Measurements from ENCODE around the gene FOXJ1. TPM values are rescaled to one million over a fixed set of nuclear protein-coding genes. Genes with fewer than 3 reads are reported as not detected.

FOXJ1 gene
- total RNA-seq, 1 donor from 2014 or later, result 2.1 TPM

GRCh38 chr17:76154936-76155845 lies 14.1 kb upstream of the FOXJ1 start:
- DNase-seq (ENCODE audit: low spot score), result no peak
- no peak for TF ChIP-seq CTCF (IDR thresholded peaks at IDR 0.05; ENCODE audit: unreplicated experiment)
- Mint-ChIP-seq H3K4me3 (ENCODE audit: unreplicated experiment) (no peak overlapping the region), H3K27ac (ENCODE audit: unreplicated experiment) (no peak overlapping the region), H3K9me3 (ENCODE audit: unreplicated experiment) (no peaks in the 10 kb centered on the region), H3K36me3 (ENCODE audit: low read depth, unreplicated experiment) (peaks cover 10% of the 10 kb centered on the region), H3K27me3 (ENCODE audit: unreplicated experiment) (peaks cover 3% of the 10 kb centered on the region), H3K4me1 (ENCODE audit: unreplicated experiment) (peaks cover 27% of the 10 kb centered on the region)

DNA sequence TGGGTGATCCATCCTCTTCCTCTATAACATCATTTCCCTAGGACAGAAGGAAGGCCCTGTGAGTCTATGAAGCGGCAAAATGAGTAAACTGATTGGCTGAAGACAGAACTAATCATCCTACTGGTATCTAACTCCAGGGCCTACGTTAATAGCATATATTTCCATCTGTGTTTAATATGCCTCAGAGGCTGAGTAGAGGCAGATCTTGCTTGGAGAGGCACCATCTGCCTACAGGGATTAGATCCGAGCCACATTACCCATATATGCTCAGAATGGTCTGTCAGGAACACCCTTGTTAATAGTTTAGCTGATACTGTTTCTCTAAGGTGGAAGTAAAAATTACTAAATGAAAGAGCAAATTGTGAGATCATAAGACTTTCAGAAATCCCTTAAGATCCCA lies 13.2 kb upstream of the FOXJ1 start:
- Mint-ChIP-seq H3K36me3 (ENCODE audit: low read depth, unreplicated experiment) (peaks cover 10% of the 10 kb centered on the region), H3K4me3 (ENCODE audit: unreplicated experiment) (no peak overlapping the region), H3K27ac (ENCODE audit: unreplicated experiment) (no peak overlapping the region), H3K4me1 (ENCODE audit: unreplicated experiment) (peaks cover 27% of the 10 kb centered on the region), H3K9me3 (ENCODE audit: unreplicated experiment) (no peaks in the 10 kb centered on the region), H3K27me3 (ENCODE audit: unreplicated experiment) (peaks cover 3% of the 10 kb centered on the region)
- no peak for TF ChIP-seq CTCF (IDR thresholded peaks at IDR 0.05; ENCODE audit: unreplicated experiment)
- no peak for DNase-seq (ENCODE audit: low spot score)

DNA sequence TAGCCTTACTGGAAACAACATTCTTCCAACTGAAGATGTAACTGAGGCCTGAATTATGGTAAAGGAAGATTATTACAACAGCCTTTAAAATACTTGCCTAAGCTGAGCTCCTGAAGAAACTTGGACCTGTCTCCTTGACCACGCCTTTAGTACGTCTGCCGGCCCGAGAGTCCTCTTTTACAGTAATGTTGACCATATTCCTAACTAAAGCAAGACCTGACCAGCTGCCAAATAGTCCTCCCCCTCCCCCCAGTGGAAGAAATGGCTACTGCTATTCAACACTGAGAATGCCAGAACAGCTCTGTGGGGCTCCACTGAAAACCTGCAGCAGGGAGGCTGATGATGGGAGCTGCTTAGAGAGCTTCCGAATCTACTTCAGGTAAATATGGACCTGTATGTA lies 12.6 kb upstream of the FOXJ1 start:
- Mint-ChIP-seq H3K9me3 (ENCODE audit: unreplicated experiment) (no peaks in the 10 kb centered on the region), H3K4me3 (ENCODE audit: unreplicated experiment) (no peak overlapping the region), H3K27me3 (ENCODE audit: unreplicated experiment) (peaks cover 3% of the 10 kb centered on the region), H3K4me1 (ENCODE audit: unreplicated experiment) (peaks cover 27% of the 10 kb centered on the region), H3K36me3 (ENCODE audit: low read depth, unreplicated experiment) (peaks cover 10% of the 10 kb centered on the region), H3K27ac (ENCODE audit: unreplicated experiment) (no peak overlapping the region)
- no peak for DNase-seq (ENCODE audit: low spot score)
- TF ChIP-seq CTCF (IDR thresholded peaks at IDR 0.05; ENCODE audit: unreplicated experiment), result peak; percentile 19

- peaks cover 3% of the 10 kb centered on the region for H3K27me3 Mint-ChIP-seq (ENCODE audit: unreplicated experiment)
- TF ChIP-seq CTCF (IDR thresholded peaks at IDR 0.05; ENCODE audit: unreplicated experiment), result no peak
- H3K27ac Mint-ChIP-seq (ENCODE audit: unreplicated experiment), result no peak overlapping the region
- H3K4me1 Mint-ChIP-seq (ENCODE audit: unreplicated experiment), result peaks cover 27% of the 10 kb centered on the region
- H3K36me3 Mint-ChIP-seq (ENCODE audit: low read depth, unreplicated experiment), result peaks cover 10% of the 10 kb centered on the region
- H3K4me3 Mint-ChIP-seq (ENCODE audit: unreplicated experiment), result no peak overlapping the region
- DNase-seq (ENCODE audit: low spot score), result no peak
- no peaks in the 10 kb centered on the region for H3K9me3 Mint-ChIP-seq (ENCODE audit: unreplicated experiment)
Measured at GRCh38 chr17:76153202-76153601, 12.2 kb upstream of the FOXJ1 start.

- Mint-ChIP-seq H3K4me3 (ENCODE audit: unreplicated experiment) (no peak overlapping the region), H3K9me3 (ENCODE audit: unreplicated experiment) (no peaks in the 10 kb centered on the region), H3K36me3 (ENCODE audit: low read depth, unreplicated experiment) (peaks cover 5% of the 10 kb centered on the region), H3K27ac (ENCODE audit: unreplicated experiment) (no peak overlapping the region), H3K27me3 (ENCODE audit: unreplicated experiment) (peaks cover 3% of the 10 kb centered on the region), H3K4me1 (ENCODE audit: unreplicated experiment) (peaks cover 25% of the 10 kb centered on the region)
- no peak for TF ChIP-seq CTCF (IDR thresholded peaks at IDR 0.05; ENCODE audit: unreplicated experiment)
- DNase-seq (ENCODE audit: low spot score), result no peak
Measured at GRCh38 chr17:76152591-76152990, 11.5 kb upstream of the FOXJ1 start.
